ENCODE data around the gene C2orf80. TPM values are rescaled to one million over a fixed set of nuclear protein-coding genes. Genes with fewer than 3 reads are reported as not detected.

C2orf80 gene
- total RNA-seq, 2 experiments from 2014 or later = not detected

- no peaks in the 10 kb centered on the region for H3K4me1 Mint-ChIP-seq (ENCODE audit: low read depth)
- no peaks in the 10 kb centered on the region for H3K27me3 Mint-ChIP-seq
- H3K9me3 Mint-ChIP-seq = peaks cover 7% of the 10 kb centered on the region
- no peaks in the 10 kb centered on the region for H3K4me1 ChIP-seq (ENCODE audit: insufficient read depth, low read length)
- H3K4me3 Mint-ChIP-seq = no peak overlapping the region
- H3K27me3 ChIP-seq (ENCODE audit: control insufficient read depth in 1 of 2, insufficient read depth in 2 of 2, low read length in 2 of 2) = no peaks in the 10 kb centered on the region
- ATAC-seq (ENCODE audit: poor library complexity) (no peak), DNase-seq (no peak)
- POLR2A ChIA-PET = no interaction called here
- TF ChIP-seq CTCF (IDR thresholded peaks at IDR 0.05) = no peak
- H3K36me3 ChIP-seq (ENCODE audit: insufficient read depth, low read length) = no peaks in the 10 kb centered on the region
- no peaks in the 10 kb centered on the region for H3K9me3 ChIP-seq (ENCODE audit: control insufficient read depth in 1 of 2, insufficient read depth in 1 of 2, low read length in 2 of 2)
- H3K4me3 ChIP-seq (ENCODE audit: low read length) = no peak overlapping the region
- no peaks in the 10 kb centered on the region for H3K36me3 Mint-ChIP-seq (ENCODE audit: low read depth)
- no peak overlapping the region for H3K27ac Mint-ChIP-seq
- intact Hi-C loops (cut with DNase I, micrococcal nuclease) = no loop called here
- H3K27ac ChIP-seq (ENCODE audit: low read depth in 1 of 2, low read length in 2 of 2) = no peak overlapping the region
- CTCF ChIA-PET = no interaction called here
These were observed 39.7 kb downstream of the C2orf80 start for GRCh38 chr2:208150094-208150493.

GRCh38 chr2:208148803-208149202, 41.0 kb downstream of the C2orf80 start:
- no peak overlapping the region for H3K4me3 Mint-ChIP-seq
- no peaks in the 10 kb centered on the region for H3K27me3 ChIP-seq (ENCODE audit: control insufficient read depth in 1 of 2, insufficient read depth in 2 of 2, low read length in 2 of 2)
- intact Hi-C loops (cut with DNase I, micrococcal nuclease) = no loop called here
- H3K27ac ChIP-seq (ENCODE audit: low read depth in 1 of 2, low read length in 2 of 2) = no peak overlapping the region
- no peaks in the 10 kb centered on the region for H3K9me3 ChIP-seq (ENCODE audit: control insufficient read depth in 1 of 2, insufficient read depth in 1 of 2, low read length in 2 of 2)
- no peaks in the 10 kb centered on the region for H3K4me1 ChIP-seq (ENCODE audit: insufficient read depth, low read length)
- TF ChIP-seq CTCF (IDR thresholded peaks at IDR 0.05) = no peak
- DNase-seq = no peak
- H3K36me3 ChIP-seq (ENCODE audit: insufficient read depth, low read length) = no peaks in the 10 kb centered on the region
- no peaks in the 10 kb centered on the region for H3K4me1 Mint-ChIP-seq (ENCODE audit: low read depth)
- no peaks in the 10 kb centered on the region for H3K27me3 Mint-ChIP-seq
- no peak for ATAC-seq (ENCODE audit: poor library complexity)
- POLR2A ChIA-PET = no interaction called here
- H3K4me3 ChIP-seq (ENCODE audit: low read length) = no peak overlapping the region
- no peak overlapping the region for H3K27ac Mint-ChIP-seq
- no peaks in the 10 kb centered on the region for H3K36me3 Mint-ChIP-seq (ENCODE audit: low read depth)
- CTCF ChIA-PET = no interaction called here
- H3K9me3 Mint-ChIP-seq = peaks cover 7% of the 10 kb centered on the region

GRCh38 chr2:208147759-208148158, 42.1 kb downstream of the C2orf80 start:
- CTCF ChIA-PET = no interaction called here

More at GRCh38 chr2:208147759-208148158, 42.1 kb downstream of the C2orf80 start:
- intact Hi-C loops (cut with DNase I, micrococcal nuclease) = no loop called here
- H3K36me3 Mint-ChIP-seq (ENCODE audit: low read depth) = no peaks in the 10 kb centered on the region
- ATAC-seq (ENCODE audit: poor library complexity) (no peak), DNase-seq (no peak)
- H3K27ac ChIP-seq (ENCODE audit: low read depth in 1 of 2, low read length in 2 of 2) = no peak overlapping the region
- H3K27ac Mint-ChIP-seq = no peak overlapping the region
- H3K9me3 ChIP-seq (ENCODE audit: control insufficient read depth in 1 of 2, insufficient read depth in 1 of 2, low read length in 2 of 2) = no peaks in the 10 kb centered on the region
- TF ChIP-seq CTCF (IDR thresholded peaks at IDR 0.05) = no peak
- POLR2A ChIA-PET = no interaction called here
- H3K27me3 ChIP-seq (ENCODE audit: control insufficient read depth in 1 of 2, insufficient read depth in 2 of 2, low read length in 2 of 2) = no peaks in the 10 kb centered on the region
- no peaks in the 10 kb centered on the region for H3K36me3 ChIP-seq (ENCODE audit: insufficient read depth, low read length)
- H3K4me1 ChIP-seq (ENCODE audit: insufficient read depth, low read length) = no peaks in the 10 kb centered on the region
- no peak overlapping the region for H3K4me3 Mint-ChIP-seq
- peaks cover 7% of the 10 kb centered on the region for H3K9me3 Mint-ChIP-seq
- H3K4me3 ChIP-seq (ENCODE audit: low read length) = no peak overlapping the region
- H3K27me3 Mint-ChIP-seq = no peaks in the 10 kb centered on the region
- H3K4me1 Mint-ChIP-seq (ENCODE audit: low read depth) = no peaks in the 10 kb centered on the region

Measured in CD4-positive, alpha-beta T cell (primary cell).